KOPT-K1 (cell line): ENCODE data around the gene AGL.
"Not testable (repeated sequence)": the region's sequence is repeated elsewhere in the genome, so short reads cannot be mapped to it uniquely, and the experiment has no call there.

ENCODE experiments used
- H3K27ac ChIP-seq: fragments of 200-600 bp; sonication (generic); 2 replicates; pipeline ENCODE4 v1.5.1; 2016; ENCODE audit warnings: antibody characterized with exemption, mild to moderate bottlenecking, low read depth, low read length; ENCODE audit not compliant: poor library complexity, severe bottlenecking
- H3K36me3 ChIP-seq: fragments of 200-600 bp; sonication (generic); 2 replicates; pipeline ENCODE4 v1.5.1; 2017; ENCODE audit warnings: antibody characterized with exemption, mild to moderate bottlenecking, low read length, moderate library complexity; ENCODE audit not compliant: insufficient read depth
- H3K9me3 ChIP-seq: fragments of 200-600 bp; sonication (generic); 2 replicates; pipeline ENCODE4 v1.5.1; 2017; ENCODE audit warnings: antibody characterized with exemption, low read length, mild to moderate bottlenecking; ENCODE audit not compliant: insufficient read depth, poor library complexity, severe bottlenecking

Gene AGL

GRCh38 chr1:99836171-99837103 lies 13.7 kb upstream of the AGL start:
- H3K27ac ChIP-seq, H3K36me3 ChIP-seq: not testable (repeated sequence)
- H3K9me3 ChIP-seq, result peaks cover 22% of the 10 kb centered on the region

GRCh38 chr1:99840353-99840752 lies 9.8 kb upstream of the AGL start:
- not testable (repeated sequence) for H3K36me3 ChIP-seq

GRCh38 chr1:99843760-99844159 lies 6.4 kb upstream of the AGL start:
- Histone ChIP-seq H3K9me3 (peaks cover 17% of the 10 kb centered on the region), H3K36me3 (no peaks in the 10 kb centered on the region), H3K27ac (no peak overlapping the region)

More at GRCh38 chr1:99840353-99840752, 9.8 kb upstream of the AGL start:
- H3K9me3 ChIP-seq, result peaks cover 17% of the 10 kb centered on the region
- not testable (repeated sequence) for H3K27ac ChIP-seq

GRCh38 chr1:99845201-99845600 lies 5.0 kb upstream of the AGL start:
- not testable (repeated sequence) for H3K27ac ChIP-seq, H3K36me3 ChIP-seq, H3K9me3 ChIP-seq

- H3K9me3 ChIP-seq, result no peaks in the 10 kb centered on the region
- H3K27ac ChIP-seq, result peak overlapping the region; percentile 67
These were observed 783 bp upstream of the AGL start for GRCh38 chr1:99849413-99849743.

DNA sequence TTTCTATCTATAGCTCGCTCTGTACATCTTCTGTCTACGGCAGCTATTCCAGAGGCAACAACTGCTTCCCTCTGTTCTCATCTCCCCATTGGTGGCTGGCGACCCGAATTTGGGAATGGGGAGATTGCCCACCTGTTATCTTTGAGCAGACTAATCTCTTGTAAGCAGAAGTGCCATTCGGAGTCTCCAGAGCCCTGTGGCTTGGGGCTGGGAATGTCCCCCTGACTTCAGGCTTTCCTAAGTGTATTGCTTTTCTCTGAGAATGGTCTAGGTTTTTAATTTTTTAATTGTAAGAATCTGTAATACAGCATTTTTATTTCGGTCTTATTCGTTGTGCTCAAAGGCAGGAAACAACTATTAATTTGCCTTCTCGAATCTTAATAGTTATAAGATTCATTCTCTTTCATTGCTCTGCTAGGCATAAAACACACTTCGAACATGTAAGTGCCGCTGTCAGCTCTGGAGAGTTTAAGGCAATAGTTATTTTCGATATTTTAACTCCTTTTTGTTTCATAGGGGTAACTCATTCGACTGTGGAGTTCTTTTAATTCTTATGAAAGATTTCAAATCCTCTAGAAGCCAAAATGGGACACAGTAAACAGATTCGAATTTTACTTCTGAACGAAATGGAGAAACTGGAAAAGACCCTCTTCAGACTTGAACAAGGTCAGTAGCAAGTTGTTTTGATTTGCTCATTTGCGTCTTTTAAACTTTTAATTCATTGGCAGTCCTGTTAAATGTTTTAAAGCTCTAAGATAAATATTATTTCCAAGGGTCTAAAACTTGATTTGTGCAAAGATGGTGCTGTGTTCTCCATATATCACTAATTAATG lies 514 bp downstream of the AGL start:
- Histone ChIP-seq H3K36me3 (peaks cover 17% of the 10 kb centered on the region), H3K9me3 (no peaks in the 10 kb centered on the region), H3K27ac (peak overlapping the region; percentile 67)

More at GRCh38 chr1:99849413-99849743, 783 bp upstream of the AGL start:
- H3K36me3 ChIP-seq, result peaks cover 9% of the 10 kb centered on the region

DNA sequence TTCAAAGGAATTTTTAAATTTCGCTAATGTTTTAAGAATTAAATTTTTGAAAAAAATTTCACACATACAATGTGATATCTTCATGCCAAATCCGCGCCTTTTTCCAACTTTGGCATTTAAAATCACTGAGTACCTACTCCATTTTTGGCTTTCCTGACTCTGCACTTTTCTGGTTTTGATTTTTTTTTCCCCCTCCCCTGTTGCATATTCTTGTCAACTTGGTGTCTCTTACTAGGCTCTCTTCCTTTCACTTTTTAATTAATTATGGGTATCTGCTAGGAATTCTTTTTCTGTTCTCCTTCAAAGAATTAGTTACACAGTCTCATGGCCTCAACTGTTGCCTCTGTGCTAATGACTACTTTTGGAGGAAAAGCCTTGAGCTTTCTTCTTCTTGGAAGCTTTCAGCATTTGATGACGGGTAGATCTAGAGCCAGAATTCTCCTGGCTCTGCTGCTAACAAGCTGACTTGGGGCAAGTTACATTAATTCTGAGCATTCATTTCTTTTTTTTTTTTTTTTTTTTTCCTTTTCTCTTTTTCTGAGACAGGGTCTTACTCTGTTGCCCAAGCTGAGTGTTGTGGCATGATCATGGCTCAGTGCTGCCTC lies 1.8 kb downstream of the AGL start:
- H3K27ac ChIP-seq, result no peak overlapping the region
- no peaks in the 10 kb centered on the region for H3K9me3 ChIP-seq
- peaks cover 17% of the 10 kb centered on the region for H3K36me3 ChIP-seq

GRCh38 chr1:99852648-99853047 lies 2.5 kb downstream of the AGL start:
- Histone ChIP-seq H3K9me3 (no peaks in the 10 kb centered on the region), H3K36me3 (peaks cover 17% of the 10 kb centered on the region)

GRCh38 chr1:99855914-99856450 lies 5.8 kb downstream of the AGL start:
- Histone ChIP-seq H3K36me3 (peaks cover 17% of the 10 kb centered on the region), H3K27ac (no peak overlapping the region), H3K9me3 (no peaks in the 10 kb centered on the region)

More at GRCh38 chr1:99852648-99853047, 2.5 kb downstream of the AGL start:
- H3K27ac ChIP-seq, result no peak overlapping the region

GRCh38 chr1:99857041-99857440 lies 6.9 kb downstream of the AGL start:
- not testable (repeated sequence) for H3K27ac ChIP-seq, H3K9me3 ChIP-seq
- H3K36me3 ChIP-seq, result peaks cover 20% of the 10 kb centered on the region

DNA sequence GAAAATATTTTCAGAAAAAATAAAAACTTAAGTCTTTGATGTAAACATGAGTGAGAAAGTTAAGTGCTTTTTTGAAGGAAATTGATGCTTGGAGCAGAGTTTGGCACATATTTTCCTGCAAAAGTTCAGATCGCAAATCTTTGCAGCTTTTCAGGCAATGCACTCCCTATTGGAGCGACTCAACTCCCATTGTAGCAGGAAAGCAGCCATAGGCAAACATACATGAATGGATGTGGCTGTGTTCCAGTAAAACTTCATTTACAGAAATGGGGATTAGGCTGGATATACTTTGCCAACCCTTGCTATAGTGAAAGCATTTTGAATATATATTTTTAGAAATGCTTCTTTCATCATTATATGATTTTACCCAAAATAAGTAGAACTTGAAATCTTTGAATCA lies 8.1 kb downstream of the AGL start:
- Histone ChIP-seq H3K9me3 (peaks cover 4% of the 10 kb centered on the region), H3K36me3 (peaks cover 27% of the 10 kb centered on the region), H3K27ac (no peak overlapping the region)

DNA sequence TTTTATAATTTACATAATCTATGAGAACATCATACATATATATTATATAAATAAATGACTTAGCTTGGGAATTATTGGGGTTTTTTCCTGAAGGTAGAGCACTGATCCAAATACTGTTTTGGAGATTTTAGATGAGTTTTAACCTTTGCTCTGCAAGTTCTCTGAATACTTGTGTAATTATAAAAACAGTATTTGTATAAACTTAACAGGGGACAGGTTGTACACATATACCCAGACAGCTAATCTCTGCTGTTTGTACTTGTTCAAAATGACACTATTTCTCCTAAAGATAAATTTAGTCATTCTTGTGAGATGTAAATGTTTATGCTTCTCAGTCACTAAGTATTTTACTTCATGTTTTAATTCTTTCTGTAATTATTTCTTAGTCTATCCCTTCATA lies 8.7 kb downstream of the AGL start:
- H3K36me3 ChIP-seq, result peaks cover 30% of the 10 kb centered on the region
- H3K27ac ChIP-seq, result no peak overlapping the region
- H3K9me3 ChIP-seq, result peaks cover 4% of the 10 kb centered on the region

GRCh38 chr1:99860703-99861102 lies 10.5 kb downstream of the AGL start:
- Histone ChIP-seq H3K36me3 (peaks cover 35% of the 10 kb centered on the region), H3K27ac (no peak overlapping the region), H3K9me3 (peaks cover 4% of the 10 kb centered on the region)

DNA sequence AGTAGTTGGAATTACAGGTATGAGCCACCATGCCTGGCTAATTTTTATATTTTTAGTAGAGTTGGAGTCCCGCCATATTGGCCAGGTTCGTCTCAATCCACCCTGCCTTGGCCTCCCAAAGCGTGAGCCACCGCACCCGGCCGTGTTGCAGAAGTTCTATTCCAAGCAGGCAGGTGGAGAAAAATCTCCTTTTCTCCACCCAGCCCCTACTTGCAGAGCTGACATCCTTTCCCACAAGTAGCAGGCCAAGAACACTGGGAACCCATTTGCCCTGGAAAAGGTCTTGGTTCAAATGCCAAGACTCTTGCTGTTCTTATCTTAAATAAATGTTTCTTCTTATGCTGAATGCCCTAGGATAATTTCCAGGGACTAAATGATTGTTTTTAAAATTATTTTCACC lies 17.5 kb downstream of the AGL start:
- peaks cover under 1% of the 10 kb centered on the region for H3K9me3 ChIP-seq
- H3K27ac ChIP-seq, result no peak overlapping the region
- H3K36me3 ChIP-seq, result peaks cover 31% of the 10 kb centered on the region

DNA sequence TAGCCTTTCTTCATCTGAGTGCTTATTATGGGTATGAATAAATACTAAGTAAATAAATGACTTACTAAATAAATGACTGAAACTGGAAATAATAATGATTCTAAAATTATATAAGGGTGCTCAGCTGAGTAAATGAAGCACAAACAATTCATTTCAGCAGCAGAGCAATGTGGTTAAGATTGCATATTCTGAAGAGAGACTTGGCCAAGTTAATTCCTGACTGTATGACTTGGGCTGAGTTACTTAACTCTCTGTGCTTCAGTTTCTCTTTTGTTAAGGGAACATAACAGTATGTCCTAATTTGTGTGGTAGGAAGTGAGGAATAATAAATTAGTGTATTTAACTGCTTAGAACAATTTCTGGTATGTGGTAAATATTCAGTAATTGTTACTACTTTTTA lies 19.1 kb downstream of the AGL start:
- peaks cover 16% of the 10 kb centered on the region for H3K36me3 ChIP-seq
- H3K27ac ChIP-seq, result no peak overlapping the region
- H3K9me3 ChIP-seq, result no peaks in the 10 kb centered on the region
